ENCODE measurements around the gene SLC9A9. TPM values are rescaled to one million over a fixed set of nuclear protein-coding genes. Genes with fewer than 3 reads are reported as not detected.

SLC9A9 gene
- total and polyA plus RNA-seq, 9 of the 15 experiments (the other 6 are each of a cell fraction or from before 2014, with no cell fraction given) = 0.03 to 0.13 TPM; not detected in 7

GRCh38 chr3:143720381-143720780, 127.9 kb downstream of the SLC9A9 start:
- Histone ChIP-seq H3K79me2 (ENCODE audit: control insufficient read depth, insufficient read depth, low read length) (no peaks in the 10 kb centered on the region), H3K4me1 (replicated peaks in 1 of 2; ENCODE audit: control insufficient read depth in 2 of 2, insufficient read depth in 2 of 2, low read length in 2 of 2) (no peaks in the 10 kb centered on the region), H3K27me3 (ENCODE audit: control insufficient read depth in 2 of 2, insufficient read depth in 2 of 2, low read length in 2 of 2) (peaks cover 0 to 7% of the 10 kb centered on the region in 2 experiments; a peak in 1 of 5 replicates), H3K4me3 (no peak overlapping the region), H2AFZ (ENCODE audit: low read depth, low read length) (no peak overlapping the region), H3K27ac (ENCODE audit: extremely low read depth, low read depth, low read length) (no peak overlapping the region), H3K9me1 (ENCODE audit: control insufficient read depth, insufficient read depth, low read length) (no peaks in the 10 kb centered on the region), H3K4me2 (ENCODE audit: insufficient read depth, low read length) (no peak overlapping the region), H4K20me1 (replicated peaks; ENCODE audit: control insufficient read depth, insufficient read depth, low read length) (no peaks in the 10 kb centered on the region), H3K36me3 (ENCODE audit: control insufficient read depth, insufficient read depth, low read length) (no peaks in the 10 kb centered on the region), H3K9me3 (replicated peaks; ENCODE audit: control insufficient read depth, insufficient read depth, low read depth, low read length) (no peaks in the 10 kb centered on the region), H3K9ac (ENCODE audit: insufficient read depth in 1 of 2, low read depth in 2 of 2, low read length in 2 of 2) (no peak overlapping the region)
- ChIA-PET CTCF (ENCODE audit: low intra/inter-chr PET ratio) (no interaction called here), POLR2A (no interaction called here)
- in situ Hi-C loops (cut with MboI) = no loop called here
- intact Hi-C loops (cut with micrococcal nuclease) = no loop called here
- WGBS (ENCODE audit: insufficient coverage, low coverage, missing lambda C conversion rate) = 0% methylated on average over 2 of the region's 2 CpGs
- DNase-seq (ENCODE audit: extremely low read depth in 1 of 4, low spot score in 3 of 4) (no peak), FAIRE-seq (no peak), ATAC-seq (no peak)
- no TSS peak for BruUV-seq (replicated peaks)
- TF ChIP-seq SRSF7 (optimal IDR thresholded peaks at IDR 0.05; ENCODE audit: low read depth, low read length) (no peak), CUX1 (CRISPR knock-in tag; IDR thresholded peaks at IDR 0.05) (no peak), RCOR1 (IDR thresholded peaks at IDR 0.05; ENCODE audit: borderline replicate concordance in 1 of 2, low read depth in 2 of 2, low read length in 2 of 2) (no peak), HNRNPLL (IDR thresholded peaks at IDR 0.05; ENCODE audit: low read depth, low read length, poor library complexity, severe bottlenecking) (no peak), NUFIP1 (IDR thresholded peaks at IDR 0.05; ENCODE audit: partially characterized antibody) (no peak), NFATC3 (IDR thresholded peaks at IDR 0.05) (no peak), SNIP1 (IDR thresholded peaks at IDR 0.05; ENCODE audit: low read depth) (no peak), PTTG1 (tag; IDR thresholded peaks at IDR 0.05; ENCODE audit: low read depth) (no peak), ZNF224 (CRISPR knock-in tag; IDR thresholded peaks at IDR 0.05) (no peak), ETV5 (CRISPR knock-in tag; IDR thresholded peaks at IDR 0.05; ENCODE audit: low read depth) (no peak), ILK (tag; IDR thresholded peaks at IDR 0.05; ENCODE audit: borderline replicate concordance, low read depth) (no peak), E2F3 (CRISPR knock-in tag; IDR thresholded peaks at IDR 0.05) (no peak)
